ENCODE data around the gene WDFY3. TPM values are rescaled to one million over a fixed set of nuclear protein-coding genes. Genes with fewer than 3 reads are reported as not detected.

Gene WDFY3
- total and polyA plus RNA-seq, 9 of the 15 experiments (the other 6 are each of a cell fraction or from before 2014, with no cell fraction given): 0.58 to 13.5 (median 9.4) TPM

DNA sequence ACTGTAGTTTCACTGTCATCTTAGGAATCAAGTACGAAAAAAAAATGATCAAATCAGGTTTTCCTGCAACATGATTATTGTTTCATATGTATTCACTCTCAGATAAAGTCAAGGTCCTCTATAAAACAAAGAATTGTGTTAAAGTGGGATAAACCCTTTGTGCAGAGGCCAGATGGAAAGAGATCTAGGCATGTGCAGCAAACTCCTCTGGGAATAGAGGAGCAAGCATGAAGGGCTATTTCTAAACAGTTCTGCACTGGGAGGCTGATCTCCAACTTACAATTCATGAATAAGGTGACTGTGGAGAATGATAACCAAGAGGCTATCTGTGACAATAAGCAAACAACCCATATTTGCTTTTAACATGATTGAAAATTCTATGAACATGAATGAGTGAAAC lies 2.4 kb upstream of the WDFY3 start (continued):
- TF ChIP-seq, protein P1, sequence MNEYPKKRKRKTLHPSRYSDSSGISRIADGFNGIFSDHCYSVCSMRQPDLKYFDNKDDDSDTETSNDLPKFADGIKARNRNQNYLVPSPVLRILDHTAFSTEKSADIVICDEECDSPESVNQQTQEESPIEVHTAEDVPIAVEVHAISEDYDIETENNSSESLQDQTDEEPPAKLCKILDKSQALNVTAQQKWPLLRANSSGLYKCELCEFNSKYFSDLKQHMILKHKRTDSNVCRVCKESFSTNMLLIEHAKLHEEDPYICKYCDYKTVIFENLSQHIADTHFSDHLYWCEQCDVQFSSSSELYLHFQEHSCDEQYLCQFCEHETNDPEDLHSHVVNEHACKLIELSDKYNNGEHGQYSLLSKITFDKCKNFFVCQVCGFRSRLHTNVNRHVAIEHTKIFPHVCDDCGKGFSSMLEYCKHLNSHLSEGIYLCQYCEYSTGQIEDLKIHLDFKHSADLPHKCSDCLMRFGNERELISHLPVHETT (CRISPR knock-in tag; conservative IDR thresholded peaks at IDR 0.05 in 1 of 2, IDR thresholded peaks at IDR 0.05 in 1 of 2): no peak
- TF ChIP-seq HDAC6 (IDR thresholded peaks at IDR 0.05; ENCODE audit: low read depth, low read length) (no peak), ZNF764 (CRISPR knock-in tag; IDR thresholded peaks at IDR 0.05; ENCODE audit: low read depth) (no peak)
- TF ChIP-seq, protein P2, sequence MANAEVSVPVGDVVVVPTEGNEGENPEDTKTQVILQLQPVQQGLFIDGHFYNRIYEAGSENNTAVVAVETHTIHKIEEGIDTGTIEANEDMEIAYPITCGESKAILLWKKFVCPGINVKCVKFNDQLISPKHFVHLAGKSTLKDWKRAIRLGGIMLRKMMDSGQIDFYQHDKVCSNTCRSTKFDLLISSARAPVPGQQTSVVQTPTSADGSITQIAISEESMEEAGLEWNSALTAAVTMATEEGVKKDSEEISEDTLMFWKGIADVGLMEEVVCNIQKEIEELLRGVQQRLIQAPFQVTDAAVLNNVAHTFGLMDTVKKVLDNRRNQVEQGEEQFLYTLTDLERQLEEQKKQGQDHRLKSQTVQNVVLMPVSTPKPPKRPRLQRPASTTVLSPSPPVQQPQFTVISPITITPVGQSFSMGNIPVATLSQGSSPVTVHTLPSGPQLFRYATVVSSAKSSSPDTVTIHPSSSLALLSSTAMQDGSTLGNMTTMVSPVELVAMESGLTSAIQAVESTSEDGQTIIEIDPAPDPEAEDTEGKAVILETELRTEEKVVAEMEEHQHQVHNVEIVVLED (CRISPR knock-in tag; IDR thresholded peaks at IDR 0.05): no peak
- TF ChIP-seq, protein P3, sequence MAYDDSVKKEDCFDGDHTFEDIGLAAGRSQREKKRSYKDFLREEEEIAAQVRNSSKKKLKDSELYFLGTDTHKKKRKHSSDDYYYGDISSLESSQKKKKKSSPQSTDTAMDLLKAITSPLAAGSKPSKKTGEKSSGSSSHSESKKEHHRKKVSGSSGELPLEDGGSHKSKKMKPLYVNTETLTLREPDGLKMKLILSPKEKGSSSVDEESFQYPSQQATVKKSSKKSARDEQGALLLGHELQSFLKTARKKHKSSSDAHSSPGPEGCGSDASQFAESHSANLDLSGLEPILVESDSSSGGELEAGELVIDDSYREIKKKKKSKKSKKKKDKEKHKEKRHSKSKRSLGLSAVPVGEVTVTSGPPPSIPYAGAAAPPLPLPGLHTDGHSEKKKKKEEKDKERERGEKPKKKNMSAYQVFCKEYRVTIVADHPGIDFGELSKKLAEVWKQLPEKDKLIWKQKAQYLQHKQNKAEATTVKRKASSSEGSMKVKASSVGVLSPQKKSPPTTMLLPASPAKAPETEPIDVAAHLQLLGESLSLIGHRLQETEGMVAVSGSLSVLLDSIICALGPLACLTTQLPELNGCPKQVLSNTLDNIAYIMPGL (CRISPR knock-in tag; IDR thresholded peaks at IDR 0.05): no peak
